HG03565 (cell line): ENCODE measurements around the gene GPC5.
"Not testable (repeated sequence)": the region's sequence is repeated elsewhere in the genome, so short reads cannot be mapped to it uniquely, and the experiment has no call there.

ENCODE experiments used
- ATAC-seq: cut with Tn5 transposase; IDR thresholded peaks from one replicate; pipeline ENCODE4 v1.9.1; 2021; ENCODE audit warnings: mild to moderate bottlenecking, moderate library complexity; ENCODE audit not compliant: unreplicated experiment

Gene GPC5

GRCh38 chr13:91836553-91836952 is 438.1 kb downstream of the GPC5 start:
- no peak for ATAC-seq

- ATAC-seq: no peak
Measured at GRCh38 chr13:91845612-91846011, 447.2 kb downstream of the GPC5 start.

- no peak for ATAC-seq
Measured at GRCh38 chr13:91863699-91864098, 465.3 kb downstream of the GPC5 start.

GRCh38 chr13:91868351-91868750 is 469.9 kb downstream of the GPC5 start:
- ATAC-seq: no peak

- ATAC-seq: no peak
Measured at GRCh38 chr13:91878491-91878890, 480.1 kb downstream of the GPC5 start.

GRCh38 chr13:91879360-91879759 is 480.9 kb downstream of the GPC5 start:
- ATAC-seq: no peak

- no peak for ATAC-seq
Measured at GRCh38 chr13:91882918-91883317, 484.5 kb downstream of the GPC5 start.

- no peak for ATAC-seq
Measured at GRCh38 chr13:91889641-91890040, 491.2 kb downstream of the GPC5 start.

- no peak for ATAC-seq
Measured at GRCh38 chr13:91891141-91891540, 492.7 kb downstream of the GPC5 start.

- ATAC-seq: no peak
Measured at GRCh38 chr13:91893040-91893439, 494.6 kb downstream of the GPC5 start.

- ATAC-seq: no peak
Measured at GRCh38 chr13:91894316-91894715, 495.9 kb downstream of the GPC5 start.

GRCh38 chr13:91896547-91896946 is 498.1 kb downstream of the GPC5 start:
- ATAC-seq: no peak

GRCh38 chr13:91898986-91899385 is 500.6 kb downstream of the GPC5 start:
- not testable (repeated sequence) for ATAC-seq

GRCh38 chr13:91902291-91902690 is 503.9 kb downstream of the GPC5 start:
- no peak for ATAC-seq

- peak; percentile 88 for ATAC-seq
Measured at GRCh38 chr13:91904005-91904404, 505.6 kb downstream of the GPC5 start.

- ATAC-seq: peak; percentile 60
Measured at GRCh38 chr13:91904597-91904996, 506.2 kb downstream of the GPC5 start.

GRCh38 chr13:91907398-91907797 is 509.0 kb downstream of the GPC5 start:
- no peak for ATAC-seq

GRCh38 chr13:91909617-91910016 is 511.2 kb downstream of the GPC5 start:
- no peak for ATAC-seq

- ATAC-seq: no peak
Measured at GRCh38 chr13:91922969-91923592, 524.7 kb downstream of the GPC5 start.

GRCh38 chr13:91930687-91931086 is 532.3 kb downstream of the GPC5 start:
- ATAC-seq: no peak

- no peak for ATAC-seq
Measured at GRCh38 chr13:91934354-91934753, 535.9 kb downstream of the GPC5 start.

GRCh38 chr13:91946498-91947070 is 548.2 kb downstream of the GPC5 start:
- ATAC-seq: no peak

GRCh38 chr13:91948736-91949135 is 550.3 kb downstream of the GPC5 start:
- no peak for ATAC-seq
